ENCODE measurements around the gene C1QA.

C1QA gene

GRCh38 chr1:22625262-22625925 lies 11.0 kb upstream of the C1QA start:
- Histone ChIP-seq H3K27me3 (replicated peaks; ENCODE audit: insufficient read depth, low read length) (peaks cover 93% of the 10 kb centered on the region), H4K20me1 (ENCODE audit: insufficient read depth, low read length) (no peaks in the 10 kb centered on the region), H3K4me3 (ENCODE audit: low read length) (no peak overlapping the region), H3K9me3 (replicated peaks; ENCODE audit: insufficient read depth, low read length) (no peaks in the 10 kb centered on the region), H3K27ac (ENCODE audit: low read length) (no peak overlapping the region), H3F3A (ENCODE audit: insufficient read depth, low read length) (no peaks in the 10 kb centered on the region), H3K79me2 (ENCODE audit: low read length) (no peaks in the 10 kb centered on the region), H3K9ac (ENCODE audit: low read length) (no peak overlapping the region), H3K4me2 (ENCODE audit: low read depth, low read length) (no peak overlapping the region), H3K9me2 (replicated peaks; ENCODE audit: insufficient read depth, low read length) (no peaks in the 10 kb centered on the region), H2AFZ (ENCODE audit: low read length) (no peak overlapping the region), H3K36me3 (replicated peaks; ENCODE audit: insufficient read depth, low read length) (no peaks in the 10 kb centered on the region), H3K4me1 (ENCODE audit: low read length) (no peaks in the 10 kb centered on the region)
- TF ChIP-seq EZH2phosphoT487 (IDR thresholded peaks at IDR 0.05; ENCODE audit: low read length) = no peak
- no peak for TF ChIP-seq EZH2 (optimal IDR thresholded peaks at IDR 0.05; ENCODE audit: low read depth, low read length)
- no peak for TF ChIP-seq CTCF (IDR thresholded peaks at IDR 0.05; ENCODE audit: low read length)
- no peak for DNase-seq

- H3K79me2 ChIP-seq (ENCODE audit: low read length) = no peaks in the 10 kb centered on the region
- no peak for TF ChIP-seq EZH2 (optimal IDR thresholded peaks at IDR 0.05; ENCODE audit: low read depth, low read length)
- no peak for TF ChIP-seq EZH2phosphoT487 (IDR thresholded peaks at IDR 0.05; ENCODE audit: low read length)
- no peak for TF ChIP-seq CTCF (IDR thresholded peaks at IDR 0.05; ENCODE audit: low read length)
- no peak overlapping the region for H3K4me2 ChIP-seq (ENCODE audit: low read depth, low read length)
- H4K20me1 ChIP-seq (ENCODE audit: insufficient read depth, low read length) = no peaks in the 10 kb centered on the region
- H2AFZ ChIP-seq (ENCODE audit: low read length) = no peak overlapping the region
- no peaks in the 10 kb centered on the region for H3K9me3 ChIP-seq (replicated peaks; ENCODE audit: insufficient read depth, low read length)
- no peaks in the 10 kb centered on the region for H3K4me1 ChIP-seq (ENCODE audit: low read length)
- peaks cover 96% of the 10 kb centered on the region for H3K27me3 ChIP-seq (replicated peaks; ENCODE audit: insufficient read depth, low read length)
- no peaks in the 10 kb centered on the region for H3K9me2 ChIP-seq (replicated peaks; ENCODE audit: insufficient read depth, low read length)
- H3K36me3 ChIP-seq (replicated peaks; ENCODE audit: insufficient read depth, low read length) = no peaks in the 10 kb centered on the region
- no peak overlapping the region for H3K4me3 ChIP-seq (ENCODE audit: low read length)
- no peak overlapping the region for H3K27ac ChIP-seq (ENCODE audit: low read length)
- no peak for DNase-seq
- H3K9ac ChIP-seq (ENCODE audit: low read length) = no peak overlapping the region
- H3F3A ChIP-seq (ENCODE audit: insufficient read depth, low read length) = no peaks in the 10 kb centered on the region
Measured at GRCh38 chr1:22626237-22627157, 9.9 kb upstream of the C1QA start.

- H3K27me3 ChIP-seq (replicated peaks; ENCODE audit: insufficient read depth, low read length) = peaks cover 96% of the 10 kb centered on the region
- TF ChIP-seq EZH2phosphoT487 (IDR thresholded peaks at IDR 0.05; ENCODE audit: low read length) (no peak), EZH2 (optimal IDR thresholded peaks at IDR 0.05; ENCODE audit: low read depth, low read length) (no peak), CTCF (IDR thresholded peaks at IDR 0.05; ENCODE audit: low read length) (no peak)
Measured at GRCh38 chr1:22627331-22627730, 9.1 kb upstream of the C1QA start.

More at GRCh38 chr1:22627331-22627730, 9.1 kb upstream of the C1QA start:
- H3K36me3 ChIP-seq (replicated peaks; ENCODE audit: insufficient read depth, low read length) = no peaks in the 10 kb centered on the region
- no peaks in the 10 kb centered on the region for H3K9me3 ChIP-seq (replicated peaks; ENCODE audit: insufficient read depth, low read length)
- H3K9ac ChIP-seq (ENCODE audit: low read length) = no peak overlapping the region
- H3F3A ChIP-seq (ENCODE audit: insufficient read depth, low read length) = no peaks in the 10 kb centered on the region
- no peaks in the 10 kb centered on the region for H3K79me2 ChIP-seq (ENCODE audit: low read length)
- H3K9me2 ChIP-seq (replicated peaks; ENCODE audit: insufficient read depth, low read length) = no peaks in the 10 kb centered on the region
- H3K27ac ChIP-seq (ENCODE audit: low read length) = no peak overlapping the region
- no peak overlapping the region for H3K4me3 ChIP-seq (ENCODE audit: low read length)
- no peak for DNase-seq
- no peak overlapping the region for H2AFZ ChIP-seq (ENCODE audit: low read length)
- no peaks in the 10 kb centered on the region for H3K4me1 ChIP-seq (ENCODE audit: low read length)
- H4K20me1 ChIP-seq (ENCODE audit: insufficient read depth, low read length) = no peaks in the 10 kb centered on the region
- no peak overlapping the region for H3K4me2 ChIP-seq (ENCODE audit: low read depth, low read length)

Data from MM.1S (cell line).